Measurements from ENCODE around the gene FIP1L1. TPM values are rescaled to one million over a fixed set of nuclear protein-coding genes. Genes with fewer than 3 reads are reported as not detected.

FIP1L1 gene
- total and polyA plus RNA-seq, 2 of the 13 experiments (the other 11 are each of a cell fraction or from before 2014, with no cell fraction given), result 14.9 to 69.4 TPM

- no TSS peak for BruUV-seq (replicated peaks)
- ATAC-seq, result no peak
- TF ChIP-seq TEAD3 (CRISPR knock-in tag; optimal IDR thresholded peaks at IDR 0.05; ENCODE audit: borderline replicate concordance) (no peak), ZNF354B (CRISPR knock-in tag; IDR thresholded peaks at IDR 0.05) (no peak), HOXA3 (CRISPR knock-in tag; IDR thresholded peaks at IDR 0.05) (no peak), SNRNP70 (IDR thresholded peaks at IDR 0.05; ENCODE audit: low read depth, low read length) (no peak), MED13 (CRISPR knock-in tag; IDR thresholded peaks at IDR 0.05) (no peak), TBP (CRISPR knock-in tag; IDR thresholded peaks at IDR 0.05) (no peak), PBX3 (CRISPR knock-in tag; IDR thresholded peaks at IDR 0.05; ENCODE audit: borderline replicate concordance) (no peak), ZSCAN9 (CRISPR knock-in tag; IDR thresholded peaks at IDR 0.05; ENCODE audit: borderline replicate concordance) (no peak)
- TF ChIP-seq, protein P1, sequence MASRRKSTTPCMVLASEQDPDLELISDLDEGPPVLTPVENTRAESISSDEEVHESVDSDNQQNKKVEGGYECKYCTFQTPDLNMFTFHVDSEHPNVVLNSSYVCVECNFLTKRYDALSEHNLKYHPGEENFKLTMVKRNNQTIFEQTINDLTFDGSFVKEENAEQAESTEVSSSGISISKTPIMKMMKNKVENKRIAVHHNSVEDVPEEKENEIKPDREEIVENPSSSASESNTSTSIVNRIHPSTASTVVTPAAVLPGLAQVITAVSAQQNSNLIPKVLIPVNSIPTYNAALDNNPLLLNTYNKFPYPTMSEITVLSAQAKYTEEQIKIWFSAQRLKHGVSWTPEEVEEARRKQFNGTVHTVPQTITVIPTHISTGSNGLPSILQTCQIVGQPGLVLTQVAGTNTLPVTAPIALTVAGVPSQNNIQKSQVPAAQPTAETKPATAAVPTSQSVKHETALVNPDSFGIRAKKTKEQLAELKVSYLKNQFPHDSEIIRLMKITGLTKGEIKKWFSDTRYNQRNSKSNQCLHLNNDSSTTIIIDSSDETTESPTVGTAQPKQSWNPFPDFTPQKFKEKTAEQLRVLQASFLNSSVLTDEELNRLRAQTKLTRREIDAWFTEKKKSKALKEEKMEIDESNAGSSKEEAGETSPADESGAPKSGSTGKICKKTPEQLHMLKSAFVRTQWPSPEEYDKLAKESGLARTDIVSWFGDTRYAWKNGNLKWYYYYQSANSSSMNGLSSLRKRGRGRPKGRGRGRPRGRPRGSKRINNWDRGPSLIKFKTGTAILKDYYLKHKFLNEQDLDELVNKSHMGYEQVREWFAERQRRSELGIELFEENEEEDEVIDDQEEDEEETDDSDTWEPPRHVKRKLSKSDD (CRISPR knock-in tag; IDR thresholded peaks at IDR 0.05; ENCODE audit: low read depth), result no peak
- TF ChIP-seq, protein P2, sequence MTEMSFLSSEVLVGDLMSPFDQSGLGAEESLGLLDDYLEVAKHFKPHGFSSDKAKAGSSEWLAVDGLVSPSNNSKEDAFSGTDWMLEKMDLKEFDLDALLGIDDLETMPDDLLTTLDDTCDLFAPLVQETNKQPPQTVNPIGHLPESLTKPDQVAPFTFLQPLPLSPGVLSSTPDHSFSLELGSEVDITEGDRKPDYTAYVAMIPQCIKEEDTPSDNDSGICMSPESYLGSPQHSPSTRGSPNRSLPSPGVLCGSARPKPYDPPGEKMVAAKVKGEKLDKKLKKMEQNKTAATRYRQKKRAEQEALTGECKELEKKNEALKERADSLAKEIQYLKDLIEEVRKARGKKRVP (CRISPR knock-in tag; IDR thresholded peaks at IDR 0.05), result no peak
- H3K27me3 ChIP-seq (ENCODE audit: control insufficient read depth in 1 of 2, insufficient read depth in 2 of 2, low read length in 2 of 2), result no peaks in the 10 kb centered on the region
- H3K27ac ChIP-seq (ENCODE audit: extremely low read length, insufficient read depth, low read length), result no peak overlapping the region
- in situ Hi-C loops (cut with HindIII; ENCODE audit: extremely low pct_ligation_motif_present, low pct_unique_long_range_greater_than_20kb), result no loop called here
- no peak for FAIRE-seq
- H3K36me3 ChIP-seq (replicated peaks in 1 of 2; ENCODE audit: control insufficient read depth in 1 of 2, insufficient read depth in 2 of 2, low read length in 2 of 2), result peaks cover 12 to 31% of the 10 kb centered on the region in 2 experiments; a peak in 4 of 5 replicates
- H2AFZ ChIP-seq (ENCODE audit: low read length), result no peak overlapping the region
- WGBS (ENCODE audit: low lambda C conversion rate), result 95% methylated on average over 2 of the region's 2 CpGs
- ChIA-PET POLR2A (no interaction called here), CTCF (ENCODE audit: low intra/inter-chr PET ratio, low total read pairs) (no interaction called here)
- H3K4me3 ChIP-seq (replicated peaks in 1 of 3; ENCODE audit: insufficient read depth in 1 of 3, low read depth in 2 of 3, low read length in 3 of 3), result no peak overlapping the region
- intact Hi-C loops (cut with micrococcal nuclease; ENCODE audit: unreplicated experiment), result no loop called here
- H3K9me3 ChIP-seq (ENCODE audit: low read length), result no peaks in the 10 kb centered on the region
- peaks cover 10% of the 10 kb centered on the region for H3K4me1 ChIP-seq (ENCODE audit: insufficient read depth, low read length)
- peaks cover 1% of the 10 kb centered on the region for H4K20me1 ChIP-seq (ENCODE audit: insufficient read depth, low read length)
- no peak overlapping the region for H3K9ac ChIP-seq (ENCODE audit: insufficient read depth, low read depth, low read length)
- no peak for DNase-seq (ENCODE audit: low spot score)
- no peaks in the 10 kb centered on the region for H3K79me2 ChIP-seq (ENCODE audit: insufficient read depth, low read length)
- H3K4me2 ChIP-seq (ENCODE audit: low read depth, low read length), result no peak overlapping the region
These were observed 75.9 kb downstream of the FIP1L1 start for GRCh38 chr4:53453385-53453784.
